NCI-H524 (cell line): ENCODE results near the gene MICU2.

ENCODE experiments used
- DNase-seq, 2 experiments: peaks; one replicate each; lab custom pipeline; 2025; lab: John Stamatoyannopoulos, UW

MICU2 gene, protein sequence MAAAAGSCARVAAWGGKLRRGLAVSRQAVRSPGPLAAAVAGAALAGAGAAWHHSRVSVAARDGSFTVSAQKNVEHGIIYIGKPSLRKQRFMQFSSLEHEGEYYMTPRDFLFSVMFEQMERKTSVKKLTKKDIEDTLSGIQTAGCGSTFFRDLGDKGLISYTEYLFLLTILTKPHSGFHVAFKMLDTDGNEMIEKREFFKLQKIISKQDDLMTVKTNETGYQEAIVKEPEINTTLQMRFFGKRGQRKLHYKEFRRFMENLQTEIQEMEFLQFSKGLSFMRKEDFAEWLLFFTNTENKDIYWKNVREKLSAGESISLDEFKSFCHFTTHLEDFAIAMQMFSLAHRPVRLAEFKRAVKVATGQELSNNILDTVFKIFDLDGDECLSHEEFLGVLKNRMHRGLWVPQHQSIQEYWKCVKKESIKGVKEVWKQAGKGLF

GRCh38 chr13:21603531-21604448 lies at the start of gene MICU2:
Gene MICU2, minus strand, starts transcription at chr13:21604170. Its CDS starts 22 bp downstream, at chr13:21604148.
- peak; percentile 93 to 97 for DNase-seq

GRCh38 chr13:21641629-21642028 lies 37.7 kb upstream of the MICU2 start:
- DNase-seq, result no peak

- no peak for DNase-seq
Observed at GRCh38 chr13:21639561-21639960, 35.6 kb upstream of the MICU2 start.

DNA sequence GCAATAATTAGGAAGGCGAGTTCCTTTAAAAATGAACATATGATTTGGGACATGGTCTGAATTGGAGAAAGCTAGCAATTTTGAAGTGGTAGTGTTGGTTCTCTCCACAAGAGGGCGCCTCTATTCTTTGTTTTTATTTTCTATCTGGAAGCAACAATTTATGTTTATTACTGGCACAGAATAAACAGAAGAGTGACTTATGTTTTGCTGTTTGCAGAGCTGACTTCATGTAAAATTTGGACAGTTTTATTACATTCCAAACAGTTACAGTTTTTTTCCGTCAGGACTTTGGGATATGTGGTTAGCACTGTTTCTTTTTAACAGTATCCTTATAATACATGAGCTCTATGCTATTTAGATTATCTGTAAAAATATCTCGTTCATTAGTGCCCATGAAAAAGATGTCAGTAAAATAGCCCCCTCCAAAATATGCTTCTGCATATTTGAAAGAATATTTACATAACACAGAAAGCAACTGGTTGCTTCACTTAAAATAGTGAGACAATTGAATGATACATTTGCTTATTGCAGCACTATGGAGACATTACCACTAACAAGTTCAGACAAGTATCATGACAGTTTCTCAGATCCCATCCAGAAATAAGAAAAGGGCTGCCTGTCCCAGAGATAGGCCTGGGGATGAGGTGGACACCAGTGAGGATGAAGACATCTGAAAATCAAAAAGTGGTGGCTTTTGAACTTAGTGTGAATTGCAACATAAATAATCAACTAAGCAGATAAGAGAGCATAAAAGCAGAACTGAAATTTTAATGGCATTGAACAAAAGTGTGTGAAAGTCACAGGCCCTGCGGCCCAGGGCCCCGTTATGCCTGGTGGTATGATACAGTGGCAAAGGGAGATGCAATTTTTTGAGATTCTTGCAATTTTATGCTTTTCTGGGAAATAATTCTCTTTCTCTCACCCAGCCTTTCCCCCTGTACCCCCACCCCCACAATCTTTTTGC lies 34.6 kb upstream of the MICU2 start:
- peak in 1 of 2 experiments; percentile 18 for DNase-seq

- DNase-seq, result no peak
Observed at GRCh38 chr13:21637296-21637695, 33.3 kb upstream of the MICU2 start.

GRCh38 chr13:21636656-21637055 lies 32.7 kb upstream of the MICU2 start:
- DNase-seq, result no peak

GRCh38 chr13:21632196-21632595 lies 28.2 kb upstream of the MICU2 start:
- no peak for DNase-seq

GRCh38 chr13:21625366-21625765 lies 21.4 kb upstream of the MICU2 start:
- peak; percentile 14 to 62 for DNase-seq

GRCh38 chr13:21620861-21621260 lies 16.9 kb upstream of the MICU2 start:
- DNase-seq, result no peak

- no peak for DNase-seq
Observed at GRCh38 chr13:21619633-21620220, 15.8 kb upstream of the MICU2 start.

GRCh38 chr13:21616880-21617279 lies 12.9 kb upstream of the MICU2 start:
- no peak for DNase-seq

DNA sequence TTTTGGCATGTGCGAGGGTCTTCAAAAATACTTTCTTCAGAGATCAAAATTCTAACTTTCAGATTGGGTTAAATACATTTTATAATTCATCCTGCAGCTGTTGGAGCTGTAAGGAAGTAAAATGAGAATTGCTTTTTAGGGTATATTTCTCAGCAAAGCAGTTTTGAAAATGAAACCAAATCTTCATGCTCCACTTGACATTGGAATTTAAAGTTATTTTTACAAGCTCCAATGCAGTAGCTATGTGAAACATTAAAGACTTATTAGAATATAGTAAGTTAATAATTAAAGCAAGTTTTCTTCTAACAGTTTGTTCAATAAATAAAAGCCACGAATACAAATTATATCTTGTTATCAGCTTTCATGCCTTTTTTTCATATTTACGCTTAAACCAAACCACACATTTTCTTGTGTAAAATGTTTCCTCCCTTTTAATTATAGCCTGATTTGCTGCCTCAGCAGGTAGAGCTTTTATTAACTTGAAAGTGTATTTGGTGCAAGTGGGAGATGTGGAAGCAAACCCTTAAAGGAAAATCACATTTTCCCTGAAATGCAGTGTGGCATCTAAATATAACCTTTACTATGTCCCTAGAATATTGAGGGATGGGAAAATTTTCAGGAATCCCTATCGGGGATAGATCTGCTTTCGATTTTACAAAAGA lies 12.4 kb upstream of the MICU2 start:
- DNase-seq, result no peak

DNA sequence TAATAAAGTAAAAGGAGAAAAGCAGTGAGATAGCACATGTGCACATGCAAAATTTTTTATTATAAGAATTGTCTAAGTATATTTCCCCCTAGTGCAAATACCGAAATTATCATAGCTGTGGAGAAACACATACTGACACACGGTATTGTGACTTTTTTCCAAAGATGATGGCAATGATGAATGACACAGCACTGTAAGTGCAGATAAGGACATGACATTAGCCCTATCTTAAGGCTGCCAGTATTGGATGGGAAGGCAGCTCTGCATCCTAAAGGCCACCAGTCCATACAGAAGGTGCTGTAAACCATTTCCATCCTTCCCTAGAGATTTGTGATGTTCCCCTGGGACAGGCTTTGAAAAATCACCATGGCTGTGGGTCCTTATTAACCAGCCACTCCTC lies 11.5 kb upstream of the MICU2 start:
- no peak for DNase-seq

DNA sequence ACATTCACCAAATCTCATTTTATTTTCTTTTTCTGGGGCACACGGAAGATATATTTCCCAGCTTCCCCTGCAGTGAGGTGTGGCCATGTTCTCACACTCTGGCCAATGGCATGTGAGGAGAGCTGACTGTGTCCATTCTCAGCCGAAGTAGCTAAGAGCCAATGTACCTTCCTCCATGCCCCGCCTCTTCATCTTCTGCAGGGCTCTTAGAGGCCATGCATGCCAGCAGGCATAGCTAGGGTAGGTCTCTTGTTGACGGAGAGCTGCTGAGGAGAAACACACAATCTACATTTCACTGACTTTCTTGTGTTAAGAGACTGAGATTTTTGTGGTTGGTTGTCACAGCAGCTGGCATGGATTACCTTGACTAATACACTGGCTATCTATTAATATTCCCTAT lies 9.8 kb upstream of the MICU2 start:
- no peak for DNase-seq

DNA sequence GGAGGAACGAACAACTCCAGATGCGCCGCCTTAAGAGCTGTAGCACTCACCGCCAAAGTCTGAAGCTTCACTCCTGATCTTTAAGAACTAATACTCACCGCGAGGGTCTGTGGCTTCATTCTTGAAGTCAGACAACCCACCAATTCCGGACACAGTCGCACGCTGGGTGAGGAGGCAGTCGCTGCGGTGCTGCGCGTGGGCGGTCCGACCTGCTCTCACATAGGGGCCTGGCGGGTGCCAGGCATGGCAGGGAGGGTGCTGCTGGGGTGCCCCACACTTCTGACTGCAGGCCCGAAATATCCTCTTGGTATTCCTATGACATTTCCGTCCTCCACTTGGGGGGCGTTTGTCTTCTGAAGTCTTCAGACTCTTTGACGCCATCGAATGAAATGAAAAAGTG lies 7.4 kb upstream of the MICU2 start:
- no peak for DNase-seq

DNA sequence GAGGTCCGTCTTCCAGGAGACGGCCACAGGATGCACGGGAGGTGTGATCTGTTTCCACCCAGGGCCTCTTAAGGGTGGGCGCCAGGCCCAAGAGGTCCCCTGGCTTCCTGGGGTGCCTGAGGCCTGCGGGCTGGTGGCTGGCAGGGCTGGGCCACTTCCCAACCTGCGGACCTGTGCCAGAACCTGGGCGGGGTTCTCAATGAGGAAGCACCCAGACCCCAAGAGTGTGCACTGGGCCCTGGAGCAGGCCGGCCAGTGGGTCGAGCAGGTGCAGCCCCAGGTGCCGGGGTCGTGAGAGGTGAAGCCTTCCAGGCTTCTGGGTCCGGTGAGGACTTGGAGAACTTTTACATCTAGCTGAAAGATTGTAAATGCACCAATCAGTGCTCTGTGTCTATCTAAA lies 6.7 kb upstream of the MICU2 start:
- DNase-seq, result no peak

DNA sequence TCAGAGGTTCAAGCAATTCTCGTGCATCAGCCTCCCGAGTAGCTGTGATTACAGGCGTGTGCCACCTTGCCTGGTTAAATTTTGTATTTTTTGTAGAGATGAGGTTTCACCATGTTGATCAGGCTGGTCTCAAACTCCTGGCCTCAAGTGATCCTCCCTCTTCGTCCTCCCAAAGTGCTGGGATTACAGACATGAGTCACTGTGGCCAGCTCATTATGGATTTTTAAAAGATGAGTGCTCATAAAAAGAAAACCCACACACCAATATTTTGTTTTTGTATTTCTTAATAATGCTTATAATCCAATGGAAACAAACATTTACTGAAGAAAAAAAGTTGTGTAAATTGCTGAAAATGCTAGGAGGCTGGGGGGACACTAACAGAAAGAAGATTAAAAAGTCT lies 5.0 kb upstream of the MICU2 start:
- DNase-seq, result no peak

- no peak for DNase-seq
Observed at GRCh38 chr13:21606796-21607195, 2.8 kb upstream of the MICU2 start.

GRCh38 chr13:21606251-21606650 lies 2.3 kb upstream of the MICU2 start:
- DNase-seq, result no peak

DNA sequence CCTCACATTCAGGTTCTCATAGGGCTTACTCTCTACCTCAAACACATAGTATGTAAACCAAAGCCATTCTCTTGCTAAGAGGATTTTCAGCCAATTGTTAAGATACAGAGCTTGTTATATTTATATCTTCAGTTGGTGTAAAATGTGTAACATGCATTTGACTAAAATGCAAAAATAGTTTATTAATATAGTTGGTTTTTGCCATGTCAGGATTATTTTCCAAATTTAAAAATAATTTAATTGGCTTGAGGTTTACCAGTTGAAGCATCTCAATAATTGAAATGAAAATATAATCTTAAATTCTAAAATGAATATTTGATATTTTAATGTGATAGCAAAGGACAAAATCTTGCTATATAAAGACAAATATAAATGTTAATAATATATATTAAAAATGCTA lies 7.2 kb downstream of the MICU2 start:
- no peak for DNase-seq

- DNase-seq, result no peak
Observed at GRCh38 chr13:21595546-21595822, 8.5 kb downstream of the MICU2 start.
